GM18861 (cell line): ENCODE data around the gene TGM1.
A peak's percentile ranks its signal among the peaks of the same experiment; 100 is the strongest.

Source experiments
- ATAC-seq: cut with Tn5 transposase; IDR thresholded peaks from one replicate; pipeline ENCODE4 v1.9.1; 2021; ENCODE audit not compliant: unreplicated experiment

The TGM1 gene

GRCh38 chr14:24292118-24292807 is 29.3 kb upstream of the TGM1 start:
- no peak for ATAC-seq

- ATAC-seq = no peak
Measured at GRCh38 chr14:24291446-24292117, 28.6 kb upstream of the TGM1 start.

GRCh38 chr14:24290746-24291145 is 27.8 kb upstream of the TGM1 start:
- no peak for ATAC-seq

- ATAC-seq = peak; percentile 83
Measured at GRCh38 chr14:24289649-24290280, 26.8 kb upstream of the TGM1 start.

GRCh38 chr14:24286996-24287395 is 24.0 kb upstream of the TGM1 start:
- ATAC-seq = no peak

GRCh38 chr14:24285351-24285750 is 22.4 kb upstream of the TGM1 start:
- ATAC-seq = no peak

GRCh38 chr14:24284501-24285035 is 21.6 kb upstream of the TGM1 start:
- ATAC-seq = no peak

GRCh38 chr14:24283796-24284460 is 21.0 kb upstream of the TGM1 start:
- no peak for ATAC-seq

- no peak for ATAC-seq
Measured at GRCh38 chr14:24282736-24283135, 19.8 kb upstream of the TGM1 start.

- no peak for ATAC-seq
Measured at GRCh38 chr14:24281636-24282035, 18.7 kb upstream of the TGM1 start.

- no peak for ATAC-seq
Measured at GRCh38 chr14:24280797-24281460, 18.0 kb upstream of the TGM1 start.

- peak; percentile 74 for ATAC-seq
Measured at GRCh38 chr14:24279301-24280186, 16.6 kb upstream of the TGM1 start.

- no peak for ATAC-seq
Measured at GRCh38 chr14:24278424-24278823, 15.4 kb upstream of the TGM1 start.

GRCh38 chr14:24277606-24278321 is 14.8 kb upstream of the TGM1 start:
- ATAC-seq = no peak

- no peak for ATAC-seq
Measured at GRCh38 chr14:24277071-24277470, 14.1 kb upstream of the TGM1 start.

GRCh38 chr14:24274101-24274543 is 11.1 kb upstream of the TGM1 start:
- peak; percentile 43 for ATAC-seq

- no peak for ATAC-seq
Measured at GRCh38 chr14:24273422-24273998, 10.5 kb upstream of the TGM1 start.

- no peak for ATAC-seq
Measured at GRCh38 chr14:24272467-24272866, 9.5 kb upstream of the TGM1 start.

GRCh38 chr14:24271834-24272263 is 8.9 kb upstream of the TGM1 start:
- no peak for ATAC-seq
